Thoracic aorta (tissue), 2 donors: ENCODE results near the gene PLXNA2. TPM values are rescaled to one million over a fixed set of nuclear protein-coding genes. Genes with fewer than 3 reads are reported as not detected.

ENCODE experiments used
- ATAC-seq: fragments of 150-250 bp; one replicate; pipeline ENCODE4 v1.8.0; 2017; ENCODE audit warnings: low read depth; ENCODE audit not compliant: insufficient number of reproducible peaks, low FRiP score
- DNase-seq: peaks from one replicate; pipeline ENCODE4 v3.0.0-alpha.2; 2020; ENCODE audit warnings: low spot score
- H3K27ac ChIP-seq, 2 donors: fragments of 200-600 bp; sonication (generic); 1 replicate in 1 of 2; 2 replicates in 1 of 2; pipeline ENCODE4 v1.5.1; 2016; ENCODE audit warnings: mild to moderate bottlenecking in 2 of 2, moderate library complexity in 2 of 2
- H3K27me3 ChIP-seq: fragments of 200-600 bp; sonication (generic); replicated peaks from 2 replicates; pipeline ENCODE4 v1.6.0; 2016; ENCODE audit warnings: mild to moderate bottlenecking; ENCODE audit not compliant: insufficient read depth
- H3K36me3 ChIP-seq: fragments of 200-600 bp; sonication (generic); one replicate; pipeline ENCODE4 v1.5.1; 2016
- H3K4me1 ChIP-seq, 2 donors: fragments of 200-600 bp; sonication (generic); 1 replicate in 1 of 2; 2 replicates in 1 of 2; pipeline versions ENCODE4 v1.5.1 to v1.6.0; 2016; ENCODE audit warnings: low read depth in 2 of 2, mild to moderate bottlenecking in 1 of 2; ENCODE audit not compliant: control insufficient read depth in 1 of 2
- H3K4me3 ChIP-seq: fragments of 200-600 bp; sonication (generic); 2 replicates; pipeline ENCODE4 v1.5.1; 2016; ENCODE audit warnings: mild to moderate bottlenecking
- H3K9me3 ChIP-seq: fragments of 200-600 bp; sonication (generic); 2 replicates; pipeline ENCODE4 v1.5.1; 2016
- total RNA-seq, 2 donors: library from RNA; depleted of rRNA; stranded (reverse); fragments of >200 nt; gene quantifications; one replicate each; pipeline versions ENCODE4 v1.1.0 to v1.2.3, GENCODE V29; 2016
- TF ChIP-seq, protein P1 (sequence below): fragments of 200-600 bp; sonication (generic); IDR thresholded peaks from one replicate; pipeline ENCODE4 v1.5.1; 2019; ENCODE audit warnings: antibody characterized with exemption

Gene PLXNA2
- total RNA-seq, 2 donors from 2014 or later, result 30.2 to 62.2 TPM

DNA sequence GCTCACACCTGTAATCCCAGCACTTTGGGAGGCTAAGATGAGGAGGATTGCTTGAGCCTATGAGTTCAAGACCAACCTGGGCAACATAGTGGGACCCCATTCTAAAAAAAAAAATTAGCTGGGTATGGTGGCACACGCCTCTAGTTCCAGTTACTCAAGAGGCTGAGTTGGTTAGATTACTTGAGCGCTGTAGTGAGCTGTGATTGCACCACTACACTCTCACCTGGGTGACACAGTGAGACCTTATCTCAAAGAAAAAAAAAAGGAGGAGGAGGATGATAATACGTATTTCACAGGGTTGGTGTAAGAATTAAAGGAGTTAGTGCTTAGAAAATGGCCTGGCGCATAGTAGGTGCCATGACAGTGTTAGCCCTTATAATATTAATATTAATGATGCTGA is 144.1 kb downstream of the PLXNA2 start:
- TF ChIP-seq, protein P1, sequence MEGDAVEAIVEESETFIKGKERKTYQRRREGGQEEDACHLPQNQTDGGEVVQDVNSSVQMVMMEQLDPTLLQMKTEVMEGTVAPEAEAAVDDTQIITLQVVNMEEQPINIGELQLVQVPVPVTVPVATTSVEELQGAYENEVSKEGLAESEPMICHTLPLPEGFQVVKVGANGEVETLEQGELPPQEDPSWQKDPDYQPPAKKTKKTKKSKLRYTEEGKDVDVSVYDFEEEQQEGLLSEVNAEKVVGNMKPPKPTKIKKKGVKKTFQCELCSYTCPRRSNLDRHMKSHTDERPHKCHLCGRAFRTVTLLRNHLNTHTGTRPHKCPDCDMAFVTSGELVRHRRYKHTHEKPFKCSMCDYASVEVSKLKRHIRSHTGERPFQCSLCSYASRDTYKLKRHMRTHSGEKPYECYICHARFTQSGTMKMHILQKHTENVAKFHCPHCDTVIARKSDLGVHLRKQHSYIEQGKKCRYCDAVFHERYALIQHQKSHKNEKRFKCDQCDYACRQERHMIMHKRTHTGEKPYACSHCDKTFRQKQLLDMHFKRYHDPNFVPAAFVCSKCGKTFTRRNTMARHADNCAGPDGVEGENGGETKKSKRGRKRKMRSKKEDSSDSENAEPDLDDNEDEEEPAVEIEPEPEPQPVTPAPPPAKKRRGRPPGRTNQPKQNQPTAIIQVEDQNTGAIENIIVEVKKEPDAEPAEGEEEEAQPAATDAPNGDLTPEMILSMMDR, result no peak
- H3K27ac ChIP-seq, result no peak overlapping the region
- H3K27me3 ChIP-seq, result no peaks in the 10 kb centered on the region
- H3K4me1 ChIP-seq, result no peaks in the 10 kb centered on the region
- H3K4me3 ChIP-seq, result no peak overlapping the region
- peaks cover 19% of the 10 kb centered on the region for H3K36me3 ChIP-seq
- ATAC-seq (no peak), DNase-seq (no peak)
- H3K9me3 ChIP-seq, result no peaks in the 10 kb centered on the region

DNA sequence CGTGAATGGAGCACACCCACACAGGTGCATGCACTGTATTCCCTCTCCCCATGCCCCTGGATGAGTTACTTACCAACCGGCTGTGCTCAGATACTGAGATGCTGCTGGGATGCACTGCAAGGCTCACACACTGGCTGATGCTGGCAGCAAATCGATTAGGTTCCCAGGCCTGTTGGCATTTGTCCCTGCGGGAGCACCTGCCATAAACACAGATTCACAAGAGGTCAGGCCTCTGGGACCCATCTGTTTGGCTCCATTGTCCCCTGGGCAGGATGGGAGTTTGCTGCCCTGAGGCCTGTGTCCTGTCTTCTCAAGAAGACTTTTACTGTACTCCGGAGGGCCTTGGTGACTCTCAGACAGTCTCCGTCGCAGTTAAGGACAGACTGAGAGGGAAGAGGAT is 145.4 kb downstream of the PLXNA2 start:
- TF ChIP-seq, protein P1, result no peak
- no peak for DNase-seq

DNA sequence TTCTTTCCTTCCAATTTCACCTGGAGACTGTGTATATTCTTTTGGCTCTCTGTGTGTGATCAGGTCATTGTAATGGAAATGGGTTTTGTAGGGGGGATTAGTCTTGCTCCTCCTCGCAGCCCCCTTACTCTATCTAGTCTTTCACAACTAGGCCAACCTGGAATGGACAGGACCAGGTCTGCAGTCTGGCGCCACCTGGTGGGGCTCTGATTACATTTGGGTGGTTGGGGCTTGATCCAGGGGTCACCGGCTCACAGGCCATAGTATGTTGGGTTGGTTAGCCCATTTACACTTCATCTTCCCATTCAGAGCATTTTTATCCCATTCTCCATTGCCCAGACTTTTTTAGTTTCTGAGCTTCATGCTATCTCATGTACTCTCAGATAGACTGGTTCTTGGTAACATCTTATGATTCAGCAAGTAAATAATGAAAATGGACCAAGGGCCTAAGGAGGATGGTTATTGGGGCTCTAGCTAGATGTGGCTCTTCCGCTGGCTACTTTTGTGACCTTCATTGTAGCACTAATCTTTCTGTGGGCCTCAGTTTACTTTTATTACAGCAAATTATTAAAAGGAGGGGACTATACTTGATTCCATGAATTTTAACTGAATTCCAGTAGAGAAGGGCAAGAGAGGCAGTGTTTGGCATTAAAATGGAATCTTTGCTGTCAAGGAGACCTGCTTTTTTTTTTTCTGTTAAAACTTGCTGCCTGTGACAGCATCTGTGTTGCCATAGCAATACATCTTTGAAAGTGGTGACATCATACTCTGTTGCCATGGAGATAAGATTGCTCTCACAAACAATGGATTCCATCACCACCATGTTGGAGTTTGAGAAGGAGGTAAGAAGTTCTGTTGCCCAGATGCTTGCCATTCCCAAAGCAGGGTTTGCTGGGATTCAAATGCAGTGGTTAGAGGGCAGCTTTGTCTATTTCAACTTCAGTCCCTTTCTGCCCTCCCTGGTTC is 150.1 kb downstream of the PLXNA2 start:
- H3K4me3 ChIP-seq, result no peak overlapping the region
- no peak for ATAC-seq
- peaks cover 29% of the 10 kb centered on the region for H3K36me3 ChIP-seq
- DNase-seq, result no peak
- no peaks in the 10 kb centered on the region for H3K27me3 ChIP-seq
- TF ChIP-seq, protein P1, result peak; percentile 65
- no peak overlapping the region for H3K27ac ChIP-seq
- no peaks in the 10 kb centered on the region for H3K9me3 ChIP-seq
- H3K4me1 ChIP-seq, result peaks cover 0 to 20% of the 10 kb centered on the region in 2 donors

More for the DNA sequence above, 145.4 kb downstream of the PLXNA2 start:
- Histone ChIP-seq H3K27ac (no peak overlapping the region), H3K36me3 (peaks cover 24% of the 10 kb centered on the region), H3K4me3 (no peak overlapping the region), H3K27me3 (no peaks in the 10 kb centered on the region), H3K9me3 (no peaks in the 10 kb centered on the region), H3K4me1 (no peaks in the 10 kb centered on the region)
- no peak for ATAC-seq

DNA sequence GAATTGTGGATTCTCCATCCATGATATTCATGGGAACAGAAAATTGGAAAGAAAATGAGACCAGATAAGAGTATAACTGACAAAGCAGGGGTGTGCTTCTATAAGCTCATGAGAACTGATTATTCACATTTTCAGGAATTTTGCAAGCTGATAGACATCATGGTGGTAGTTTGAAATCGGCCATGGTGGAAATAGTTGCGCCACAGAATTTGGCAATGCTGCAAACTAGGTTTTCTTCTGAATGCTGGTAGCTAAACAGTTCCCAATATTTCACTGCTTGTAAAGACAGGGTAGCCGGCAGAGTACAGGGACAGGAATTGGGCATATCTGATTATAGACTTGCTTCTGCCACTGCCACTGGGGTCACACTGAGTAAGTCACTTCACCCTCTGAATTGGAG is 151.1 kb downstream of the PLXNA2 start:
- peaks cover 26% of the 10 kb centered on the region for H3K36me3 ChIP-seq
- no peak overlapping the region for H3K4me3 ChIP-seq
- ATAC-seq (no peak), DNase-seq (no peak)
- no peaks in the 10 kb centered on the region for H3K9me3 ChIP-seq
- H3K27ac ChIP-seq, result no peak overlapping the region
- no peaks in the 10 kb centered on the region for H3K27me3 ChIP-seq
- TF ChIP-seq, protein P1, result no peak
- H3K4me1 ChIP-seq, result peaks cover 0 to 20% of the 10 kb centered on the region in 2 donors

DNA sequence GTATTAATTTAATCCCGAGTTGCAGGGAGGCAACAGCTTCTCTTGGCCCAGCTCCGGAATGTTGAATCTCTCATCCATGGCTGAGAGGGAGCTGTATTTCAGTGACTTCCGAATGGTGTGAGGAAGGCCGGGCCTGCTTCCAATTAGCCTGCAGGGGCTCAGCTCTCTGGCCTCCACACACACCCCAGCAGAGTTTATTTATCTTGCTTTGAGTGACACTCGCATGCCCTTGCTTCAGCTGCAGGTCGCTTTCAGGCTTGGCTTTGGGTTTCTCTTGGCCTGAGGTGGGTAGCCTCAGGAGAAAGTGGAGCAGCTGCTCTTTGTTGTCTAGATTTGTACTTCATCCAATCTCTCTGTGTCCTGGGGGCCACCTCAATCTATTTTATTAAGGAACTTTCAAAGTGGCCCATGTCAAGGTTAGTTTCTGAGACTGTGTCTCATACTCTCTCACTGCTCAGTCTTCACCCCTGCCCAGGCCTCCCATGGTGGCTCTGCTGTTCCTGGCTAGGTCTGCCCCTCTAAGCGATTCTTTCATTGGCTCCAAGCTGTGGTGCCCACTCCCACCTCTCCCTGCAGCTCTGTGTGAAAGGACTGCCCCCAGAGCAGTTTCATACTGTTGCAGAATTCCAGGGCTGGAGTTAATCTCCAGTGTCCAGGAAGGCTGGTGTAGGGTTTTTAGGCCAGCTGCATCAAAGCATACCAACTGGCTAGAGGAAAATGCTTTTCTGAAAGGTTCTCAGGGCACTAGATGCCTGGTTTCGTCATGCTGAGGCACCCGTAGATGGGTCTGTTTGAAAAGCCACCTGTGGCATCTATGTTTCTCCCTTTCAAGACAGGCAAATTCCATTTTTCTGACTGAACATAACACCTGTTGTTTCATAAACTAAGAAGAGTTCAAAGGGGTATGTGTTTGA is 153.5 kb downstream of the PLXNA2 start:
- Histone ChIP-seq H3K27me3 (no peaks in the 10 kb centered on the region), H3K9me3 (no peaks in the 10 kb centered on the region), H3K4me1 (peaks cover 5 to 33% of the 10 kb centered on the region in 2 donors), H3K27ac (peak overlapping the region in 1 of 2 donors; percentile 43), H3K36me3 (peaks cover 15% of the 10 kb centered on the region), H3K4me3 (no peak overlapping the region)
- no peak for ATAC-seq
- TF ChIP-seq, protein P1, result no peak
- no peak for DNase-seq
